ENCODE measurements around the gene ADSL. TPM values are rescaled to one million over a fixed set of nuclear protein-coding genes. Genes with fewer than 3 reads are reported as not detected.

Gene ADSL
- total and polyA plus RNA-seq, 9 of the 15 experiments (the other 6 are each of a cell fraction or from before 2014, with no cell fraction given): 112 to 322 (median 146) TPM

DNA sequence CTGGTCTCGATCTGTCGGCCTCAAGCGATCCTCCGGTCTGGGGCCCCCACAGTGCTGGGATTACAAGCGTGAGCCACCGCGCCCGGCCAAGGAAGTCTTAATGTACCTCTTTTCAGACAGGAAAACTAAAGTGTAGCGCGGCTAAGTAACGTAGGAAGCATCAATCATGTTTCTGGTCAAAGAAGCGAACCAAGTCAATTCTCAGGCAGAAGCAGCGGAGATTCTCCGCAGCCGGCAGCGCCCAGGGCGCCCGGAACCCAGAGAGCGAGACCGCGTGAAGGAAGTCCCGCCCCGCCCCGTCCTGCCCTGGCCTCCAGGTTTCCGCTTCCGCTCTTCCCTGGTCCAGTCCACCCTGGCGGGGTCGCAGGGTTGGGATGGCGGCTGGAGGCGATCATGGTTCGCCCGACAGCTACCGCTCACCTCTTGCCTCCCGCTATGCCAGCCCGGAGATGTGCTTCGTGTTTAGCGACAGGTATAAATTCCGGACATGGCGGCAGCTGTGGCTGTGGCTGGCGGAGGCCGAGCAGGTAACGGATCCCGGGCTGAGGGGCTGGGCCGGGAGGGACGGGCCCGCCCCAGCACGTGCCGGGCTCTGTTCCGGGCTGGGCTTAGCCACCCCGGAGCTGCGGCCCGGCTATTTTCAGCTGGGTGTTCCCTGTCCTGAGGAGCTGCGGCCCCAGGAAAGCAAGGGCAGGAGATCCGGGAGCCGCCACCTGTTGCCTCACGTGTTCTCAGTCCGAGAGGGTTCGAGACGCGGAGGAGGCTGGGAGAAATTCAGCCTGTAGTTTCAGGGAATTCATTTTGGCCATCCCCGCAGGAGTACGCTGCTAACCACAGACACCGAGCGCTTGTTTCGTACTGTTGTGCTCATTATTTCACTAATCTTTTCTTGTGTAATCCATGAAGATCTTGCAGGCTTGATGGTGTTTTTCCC is at the start of gene ADSL (continued):
- TF ChIP-seq GATA2 (CRISPR knock-in tag; IDR thresholded peaks at IDR 0.05) (no peak), ZBTB7A (IDR thresholded peaks at IDR 0.05; ENCODE audit: borderline replicate concordance, control insufficient read depth, low read depth, low read length) (no peak), KDM5B (IDR thresholded peaks at IDR 0.05; ENCODE audit: insufficient replicate concordance, low read depth, low read length) (peak; percentile 96), TEAD1 (CRISPR knock-in tag; IDR thresholded peaks at IDR 0.05) (peak in 1 of 2 experiments; percentile 54; a peak in 1 of 4 replicates), ZNF507 (tag; conservative IDR thresholded peaks at IDR 0.05) (no peak), SAFB2 (IDR thresholded peaks at IDR 0.05; ENCODE audit: borderline replicate concordance, low read depth, low read length, severe bottlenecking) (no peak), SMARCA4 (IDR thresholded peaks at IDR 0.05) (no peak), ETV5 (CRISPR knock-in tag; IDR thresholded peaks at IDR 0.05; ENCODE audit: low read depth) (no peak; the same call in none of the 2 replicates), MAFK (IDR thresholded peaks at IDR 0.05; ENCODE audit: low read length) (no peak), CBX5 (IDR thresholded peaks at IDR 0.05; ENCODE audit: borderline replicate concordance, low read depth) (no peak)
- TF ChIP-seq, protein P1, sequence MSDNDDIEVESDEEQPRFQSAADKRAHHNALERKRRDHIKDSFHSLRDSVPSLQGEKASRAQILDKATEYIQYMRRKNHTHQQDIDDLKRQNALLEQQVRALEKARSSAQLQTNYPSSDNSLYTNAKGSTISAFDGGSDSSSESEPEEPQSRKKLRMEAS (CRISPR knock-in tag; IDR thresholded peaks at IDR 0.05): peak; percentile 87
- TF ChIP-seq, protein P2, sequence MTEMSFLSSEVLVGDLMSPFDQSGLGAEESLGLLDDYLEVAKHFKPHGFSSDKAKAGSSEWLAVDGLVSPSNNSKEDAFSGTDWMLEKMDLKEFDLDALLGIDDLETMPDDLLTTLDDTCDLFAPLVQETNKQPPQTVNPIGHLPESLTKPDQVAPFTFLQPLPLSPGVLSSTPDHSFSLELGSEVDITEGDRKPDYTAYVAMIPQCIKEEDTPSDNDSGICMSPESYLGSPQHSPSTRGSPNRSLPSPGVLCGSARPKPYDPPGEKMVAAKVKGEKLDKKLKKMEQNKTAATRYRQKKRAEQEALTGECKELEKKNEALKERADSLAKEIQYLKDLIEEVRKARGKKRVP (CRISPR knock-in tag; IDR thresholded peaks at IDR 0.05): no peak
- TF ChIP-seq, protein P3, sequence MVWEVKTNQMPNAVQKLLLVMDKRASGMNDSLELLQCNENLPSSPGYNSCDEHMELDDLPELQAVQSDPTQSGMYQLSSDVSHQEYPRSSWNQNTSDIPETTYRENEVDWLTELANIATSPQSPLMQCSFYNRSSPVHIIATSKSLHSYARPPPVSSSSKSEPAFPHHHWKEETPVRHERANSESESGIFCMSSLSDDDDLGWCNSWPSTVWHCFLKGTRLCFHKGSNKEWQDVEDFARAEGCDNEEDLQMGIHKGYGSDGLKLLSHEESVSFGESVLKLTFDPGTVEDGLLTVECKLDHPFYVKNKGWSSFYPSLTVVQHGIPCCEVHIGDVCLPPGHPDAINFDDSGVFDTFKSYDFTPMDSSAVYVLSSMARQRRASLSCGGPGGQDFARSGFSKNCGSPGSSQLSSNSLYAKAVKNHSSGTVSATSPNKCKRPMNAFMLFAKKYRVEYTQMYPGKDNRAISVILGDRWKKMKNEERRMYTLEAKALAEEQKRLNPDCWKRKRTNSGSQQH (CRISPR knock-in tag; IDR thresholded peaks at IDR 0.05): no peak
- TF ChIP-seq, protein P4, sequence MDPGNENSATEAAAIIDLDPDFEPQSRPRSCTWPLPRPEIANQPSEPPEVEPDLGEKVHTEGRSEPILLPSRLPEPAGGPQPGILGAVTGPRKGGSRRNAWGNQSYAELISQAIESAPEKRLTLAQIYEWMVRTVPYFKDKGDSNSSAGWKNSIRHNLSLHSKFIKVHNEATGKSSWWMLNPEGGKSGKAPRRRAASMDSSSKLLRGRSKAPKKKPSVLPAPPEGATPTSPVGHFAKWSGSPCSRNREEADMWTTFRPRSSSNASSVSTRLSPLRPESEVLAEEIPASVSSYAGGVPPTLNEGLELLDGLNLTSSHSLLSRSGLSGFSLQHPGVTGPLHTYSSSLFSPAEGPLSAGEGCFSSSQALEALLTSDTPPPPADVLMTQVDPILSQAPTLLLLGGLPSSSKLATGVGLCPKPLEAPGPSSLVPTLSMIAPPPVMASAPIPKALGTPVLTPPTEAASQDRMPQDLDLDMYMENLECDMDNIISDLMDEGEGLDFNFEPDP (CRISPR knock-in tag; IDR thresholded peaks at IDR 0.05): no peak

All from K562 (cell line).